GM23248 (cell line): ENCODE results near the gene TMEM236. TPM values are rescaled to one million over a fixed set of nuclear protein-coding genes. Genes with fewer than 3 reads are reported as not detected.

ENCODE experiments used
- DNase-seq: peaks from one replicate; pipeline ENCODE4 v3.0.0-alpha.2; 2015
- H2AFZ ChIP-seq: fragments of 200-600 bp; sonication (generic); 2 replicates; pipeline ENCODE4 v1.6.1; 2016; ENCODE audit warnings: antibody characterized with exemption
- H3F3A ChIP-seq: fragments of 200-600 bp; sonication (generic); 2 replicates; pipeline ENCODE4 v1.6.1; 2016; ENCODE audit warnings: mild to moderate bottlenecking, antibody characterized with exemption, mixed run types; ENCODE audit not compliant: insufficient read depth
- H3K27ac ChIP-seq: fragments of 200-600 bp; sonication (generic); 2 replicates; pipeline ENCODE4 v1.5.1; 2016; ENCODE audit warnings: mild to moderate bottlenecking
- H3K27me3 ChIP-seq: fragments of 200-600 bp; sonication (generic); replicated peaks from 2 replicates; pipeline ENCODE4 v1.6.1; 2016; ENCODE audit warnings: mild to moderate bottlenecking; ENCODE audit not compliant: insufficient read depth
- H3K36me3 ChIP-seq: fragments of 200-600 bp; sonication (generic); 2 replicates; pipeline ENCODE4 v1.6.1; 2016; ENCODE audit warnings: low read depth, mild to moderate bottlenecking
- H3K4me1 ChIP-seq: fragments of 200-600 bp; sonication (generic); 2 replicates; pipeline ENCODE4 v1.6.1; 2016; ENCODE audit warnings: mild to moderate bottlenecking; ENCODE audit not compliant: insufficient read depth
- H3K4me2 ChIP-seq: fragments of 200-600 bp; sonication (generic); one replicate; pipeline ENCODE4 v1.6.1; 2016; ENCODE audit warnings: mild to moderate bottlenecking; ENCODE audit not compliant: unreplicated experiment
- H3K4me3 ChIP-seq: fragments of 200-600 bp; sonication (generic); 2 replicates; pipeline ENCODE4 v1.5.1; 2016; ENCODE audit warnings: mild to moderate bottlenecking
- H3K79me2 ChIP-seq: fragments of 200-600 bp; sonication (generic); 2 replicates; pipeline ENCODE4 v1.6.1; 2016; ENCODE audit warnings: mild to moderate bottlenecking; ENCODE audit not compliant: insufficient read depth
- H3K9ac ChIP-seq: fragments of 200-600 bp; sonication (generic); 2 replicates; pipeline ENCODE4 v1.6.1; 2016; ENCODE audit warnings: mild to moderate bottlenecking
- H3K9me2 ChIP-seq: fragments of 200-600 bp; sonication (generic); 2 replicates; pipeline ENCODE4 v1.6.1; 2016; ENCODE audit warnings: mixed run types, mild to moderate bottlenecking, moderate library complexity; ENCODE audit not compliant: insufficient read depth
- H3K9me3 ChIP-seq: fragments of 200-600 bp; sonication (generic); one replicate; pipeline ENCODE4 v1.6.1; 2017; ENCODE audit warnings: low read depth
- H4K20me1 ChIP-seq: fragments of 200-600 bp; sonication (generic); 2 replicates; pipeline ENCODE4 v1.6.0; 2016; ENCODE audit not compliant: insufficient read depth
- EZH2 ChIP-seq: fragments of 200-600 bp; sonication (generic); IDR thresholded peaks from 2 replicates; pipeline ENCODE4 v1.6.1; 2018; ENCODE audit warnings: antibody characterized with exemption, mild to moderate bottlenecking; ENCODE audit not compliant: insufficient read depth, poor library complexity, severe bottlenecking
- EZH2phosphoT487 ChIP-seq: fragments of 200-600 bp; sonication (generic); IDR thresholded peaks from 2 replicates; pipeline ENCODE4 v1.6.1; 2018; ENCODE audit warnings: antibody characterized with exemption, moderate library complexity, mild to moderate bottlenecking, low read depth; ENCODE audit not compliant: insufficient read depth
- WGBS, 2 experiments: methylation state at CpG; one replicate each; pipeline ENCODE4 v1.1.6; 2015 to 2017; ENCODE audit warnings: low lambda C conversion rate in 2 of 2, low coverage in 1 of 2; ENCODE audit errors: missing lambda C conversion rate in 2 of 2; 5-methylcytosine and 5-hydroxymethylcytosine counted together
- in situ Hi-C: fragments of 300-500 bp; cut with MboI; formaldehyde crosslinking; loops from 2 replicates; pipeline ENCODE4 v1.15.0; 2020
- polyA plus RNA-seq: library from polyadenylated mRNA; unstranded; fragments of >200 nt; fragmentation: Nextera tagmentation; extraction: Ambion mirVana; gene quantifications from 2 replicates; pipeline ENCODE4 v1.2.1, GENCODE V29; 2016
- total RNA-seq: library from RNA; depleted of rRNA; stranded (reverse); fragments of >200 nt; shearing (Covaris generic); gene quantifications from 2 replicates; pipeline ENCODE4 v1.2.3, GENCODE V29; 2014

TMEM236 gene
- total and polyA plus RNA-seq, 2 experiments from 2014 or later: 0.11 TPM; not detected in 1

GRCh38 chr10:17733620-17734019, 18.4 kb upstream of the TMEM236 start:
- no peaks in the 10 kb centered on the region for H3K27me3 ChIP-seq
- H3K4me1 ChIP-seq: no peaks in the 10 kb centered on the region
- DNase-seq: no peak
- no peaks in the 10 kb centered on the region for H3K9me3 ChIP-seq
- H3K36me3 ChIP-seq: no peaks in the 10 kb centered on the region
- H4K20me1 ChIP-seq: no peaks in the 10 kb centered on the region
- H2AFZ ChIP-seq: no peak overlapping the region
- WGBS, 2 experiments: 95 to 100% methylated on average over 6 of the region's 6 CpGs
- no peak overlapping the region for H3K4me2 ChIP-seq
- no peak overlapping the region for H3K4me3 ChIP-seq
- no peak for TF ChIP-seq EZH2
- TF ChIP-seq EZH2phosphoT487: no peak
- no peak overlapping the region for H3K27ac ChIP-seq
- no peaks in the 10 kb centered on the region for H3F3A ChIP-seq
- no peak overlapping the region for H3K9ac ChIP-seq
- H3K9me2 ChIP-seq: no peaks in the 10 kb centered on the region
- in situ Hi-C loops: loop anchor here (10.0 kb wide), 1 partner anchor 129 kb away; no protein-coding TSS in a partner anchor
- no peaks in the 10 kb centered on the region for H3K79me2 ChIP-seq

- Histone ChIP-seq H3K27me3 (no peaks in the 10 kb centered on the region), H3K9ac (no peak overlapping the region), H3K27ac (no peak overlapping the region), H3K4me1 (no peaks in the 10 kb centered on the region), H4K20me1 (no peaks in the 10 kb centered on the region), H3K36me3 (no peaks in the 10 kb centered on the region), H3K4me3 (no peak overlapping the region), H3F3A (no peaks in the 10 kb centered on the region), H2AFZ (no peak overlapping the region), H3K4me2 (no peak overlapping the region), H3K9me2 (no peaks in the 10 kb centered on the region), H3K9me3 (no peaks in the 10 kb centered on the region), H3K79me2 (no peaks in the 10 kb centered on the region)
- no peak for DNase-seq
- in situ Hi-C loops: loop anchor here (10.0 kb wide), 1 partner anchor 130 kb away; no protein-coding TSS in a partner anchor
- WGBS, 2 experiments: 91 to 92% methylated on average over 9 of the region's 9 CpGs
- TF ChIP-seq EZH2 (no peak), EZH2phosphoT487 (no peak)
Measured at GRCh38 chr10:17734432-17735080, 17.4 kb upstream of the TMEM236 start.

- no peaks in the 10 kb centered on the region for H3K9me2 ChIP-seq
- no peaks in the 10 kb centered on the region for H3K79me2 ChIP-seq
- H3K4me2 ChIP-seq: no peak overlapping the region
- no peak overlapping the region for H3K4me3 ChIP-seq
- TF ChIP-seq EZH2phosphoT487 (no peak), EZH2 (no peak)
- H2AFZ ChIP-seq: no peak overlapping the region
- no peaks in the 10 kb centered on the region for H3K27me3 ChIP-seq
- DNase-seq: no peak
- no peak overlapping the region for H3K27ac ChIP-seq
- H3K4me1 ChIP-seq: no peaks in the 10 kb centered on the region
- no peaks in the 10 kb centered on the region for H3K9me3 ChIP-seq
- no peaks in the 10 kb centered on the region for H4K20me1 ChIP-seq
- WGBS, 2 experiments: 90 to 94% methylated on average over 15 of the region's 15 CpGs
- in situ Hi-C loops: loop anchor here (10.0 kb wide), 1 partner anchor 131 kb away; no protein-coding TSS in a partner anchor
- H3K9ac ChIP-seq: no peak overlapping the region
- H3K36me3 ChIP-seq: no peaks in the 10 kb centered on the region
- H3F3A ChIP-seq: no peaks in the 10 kb centered on the region
Measured at GRCh38 chr10:17735166-17735941, 16.6 kb upstream of the TMEM236 start.

- no peaks in the 10 kb centered on the region for H3K79me2 ChIP-seq
- H3K27ac ChIP-seq: no peak overlapping the region
- TF ChIP-seq EZH2phosphoT487 (no peak), EZH2 (no peak)
- H3K9me2 ChIP-seq: no peaks in the 10 kb centered on the region
- H3K9me3 ChIP-seq: no peaks in the 10 kb centered on the region
- in situ Hi-C loops: loop anchor here (10.0 kb wide), 1 partner anchor 131 kb away; no protein-coding TSS in a partner anchor
- no peak overlapping the region for H3K4me2 ChIP-seq
- H3K4me1 ChIP-seq: no peaks in the 10 kb centered on the region
- H3K4me3 ChIP-seq: no peak overlapping the region
- 88 to 98% methylated on average over 2 of the region's 2 CpGs for WGBS, 2 experiments
- no peaks in the 10 kb centered on the region for H3F3A ChIP-seq
- H3K27me3 ChIP-seq: no peaks in the 10 kb centered on the region
- no peaks in the 10 kb centered on the region for H4K20me1 ChIP-seq
- no peak overlapping the region for H3K9ac ChIP-seq
- DNase-seq: no peak
- H2AFZ ChIP-seq: no peak overlapping the region
- H3K36me3 ChIP-seq: no peaks in the 10 kb centered on the region
Measured at GRCh38 chr10:17736223-17736622, 15.8 kb upstream of the TMEM236 start.
